OCI-LY7 (cell line): ENCODE data around the gene CMTM6. TPM values are rescaled to one million over a fixed set of nuclear protein-coding genes. Genes with fewer than 3 reads are reported as not detected.

Experiments used
- BruUV-seq: library from RNA; stranded (reverse); fragments of 400-500 nt; replicated peaks from 2 replicates; lab custom pipeline; 2021; lab: Mats Ljungman, UMichigan
- CTCF ChIA-PET: fragments of 300-600 bp; sonication (Branson Sonifier 250); formaldehyde crosslinking; loops from one replicate; lab custom pipeline; 2022; ENCODE audit warnings: antibody characterized with exemption; ENCODE audit not compliant: unreplicated experiment; lab: Charles Lee
- POLR2A ChIA-PET: fragments of 300-600 bp; sonication (Branson Sonifier 250); formaldehyde crosslinking; loops from one replicate; lab custom pipeline; 2022; ENCODE audit warnings: antibody characterized with exemption; lab: Charles Lee
- DNase-seq: peaks from one replicate; pipeline ENCODE4 v3.0.0-alpha.2; 2015; ENCODE audit warnings: low spot score
- H2AFZ ChIP-seq: fragments of 200-600 bp; sonication (generic), shearing (Covaris generic); 2 replicates; pipeline ENCODE4 v1.6.1; 2014; ENCODE audit warnings: mild to moderate bottlenecking, antibody characterized with exemption, low read length, moderate library complexity
- H3K27ac ChIP-seq: fragments of 200-600 bp; sonication (generic); 2 replicates; pipeline ENCODE4 v1.5.1; 2014; ENCODE audit warnings: mixed run types, low read depth, mild to moderate bottlenecking, moderate library complexity, low read length, inconsistent platforms; ENCODE audit not compliant: poor library complexity, severe bottlenecking
- H3K36me3 ChIP-seq: fragments of 200-600 bp; sonication (generic); 2 replicates; pipeline ENCODE4 v1.6.1; 2014; ENCODE audit warnings: mild to moderate bottlenecking, antibody characterized with exemption, low read length, moderate library complexity, mixed read lengths; ENCODE audit not compliant: insufficient read depth
- H3K4me1 ChIP-seq: fragments of 200-600 bp; sonication (generic); 2 replicates; pipeline ENCODE4 v1.5.1; 2014; ENCODE audit warnings: mild to moderate bottlenecking, low read length; ENCODE audit not compliant: insufficient read depth, poor library complexity, severe bottlenecking
- H3K4me2 ChIP-seq: fragments of 200-600 bp; sonication (generic); 2 replicates; pipeline ENCODE4 v1.6.1; 2014; ENCODE audit warnings: mild to moderate bottlenecking, low read length
- H3K4me3 ChIP-seq: fragments of 200-600 bp; sonication (generic); 2 replicates; pipeline ENCODE4 v1.5.1; 2014; ENCODE audit warnings: mild to moderate bottlenecking, low read depth, low read length; ENCODE audit not compliant: poor library complexity, severe bottlenecking
- H3K79me2 ChIP-seq: fragments of 200-600 bp; sonication (generic); 2 replicates; pipeline ENCODE4 v1.6.1; 2016; ENCODE audit warnings: low read depth, mild to moderate bottlenecking, low read length, moderate library complexity, mixed read lengths; ENCODE audit not compliant: insufficient read depth
- H3K9me2 ChIP-seq: fragments of 200-600 bp; sonication (generic); 2 replicates; pipeline ENCODE4 v1.6.1; 2016; ENCODE audit warnings: mild to moderate bottlenecking, low read length, mixed read lengths; ENCODE audit not compliant: insufficient read depth
- H3K9me3 ChIP-seq: fragments of 200-600 bp; sonication (generic); 2 replicates; pipeline ENCODE4 v1.6.1; 2014; ENCODE audit warnings: mild to moderate bottlenecking, mixed run types, low read length, mixed read lengths
- H4K20me1 ChIP-seq: fragments of 200-600 bp; sonication (generic); 2 replicates; pipeline ENCODE4 v1.6.1; 2014; ENCODE audit warnings: mild to moderate bottlenecking, antibody characterized with exemption, low read length, moderate library complexity, mixed read lengths; ENCODE audit not compliant: insufficient read depth
- CTCF ChIP-seq: fragments of 200-600 bp; sonication (generic); conservative IDR thresholded peaks from 2 replicates; pipeline ENCODE4 v1.5.1; 2014; ENCODE audit warnings: mild to moderate bottlenecking, antibody characterized with exemption, low read length, moderate library complexity, mixed read lengths
- EZH2phosphoT487 ChIP-seq: fragments of 200-600 bp; sonication (generic); IDR thresholded peaks from 2 replicates; pipeline ENCODE4 v1.6.1; 2018; ENCODE audit warnings: low read depth, borderline replicate concordance, mild to moderate bottlenecking, mixed run types, antibody characterized with exemption, low read length, moderate library complexity, mixed read lengths
- intact Hi-C: fragments of 100-400 bp; cut with micrococcal nuclease; formaldehyde crosslinking; loops from one replicate; pipeline ENCODE4 v1.10.0; 2022; ENCODE audit not compliant: unreplicated experiment
- total RNA-seq, 2 experiments: library from RNA; depleted of rRNA in 1 of 2; stranded (reverse); fragments of >200 nt in 1 of 2; shearing (Covaris generic) in 1 of 2; gene quantifications; 2 replicates each; pipeline ENCODE4 v1.2.3, GENCODE V29; 2014 to 2022

The CMTM6 gene
- total RNA-seq, 2 experiments from 2014 or later = 26.2 to 36.0 TPM

GRCh38 chr3:32437896-32438295 lies 64.8 kb downstream of the CMTM6 start:
- ChIA-PET POLR2A (interaction anchor here (0.7 to 10.0 kb wide), 10 partner anchors 9 to 483 kb away, joined by 3 to 101 read pairs (median 4); no protein-coding TSS in a partner anchor), CTCF (interaction anchor here (1.2 to 1.4 kb wide), 4 partner anchors 13 to 37 kb away, joined by 3 to 4 read pairs (median 4); no protein-coding TSS in a partner anchor)
- TF ChIP-seq CTCF (no peak), EZH2phosphoT487 (no peak)
- Histone ChIP-seq H2AFZ (no peak overlapping the region), H3K36me3 (peaks cover 5% of the 10 kb centered on the region), H3K79me2 (no peaks in the 10 kb centered on the region; the same call in 1 of the 2 replicates), H3K4me2 (peak overlapping the region; percentile 77), H3K4me1 (peaks cover 89% of the 10 kb centered on the region), H4K20me1 (no peaks in the 10 kb centered on the region), H3K27ac (peak overlapping the region; percentile 75), H3K9me2 (no peaks in the 10 kb centered on the region), H3K9me3 (no peaks in the 10 kb centered on the region), H3K4me3 (no peak overlapping the region)
- DNase-seq = peak; percentile 44
- BruUV-seq = no TSS peak
- intact Hi-C loops = loop anchor here (2.0 to 10.0 kb wide), 4 partner anchors 23 to 1833 kb away; partner anchors contain the start of genes CMTM7, STT3B and TGFBR2

GRCh38 chr3:32436816-32437189 lies 65.8 kb downstream of the CMTM6 start:
- no peaks in the 10 kb centered on the region for H3K9me3 ChIP-seq
- ChIA-PET POLR2A (interaction anchor here (0.6 to 10.0 kb wide), 3 partner anchors 14 to 353 kb away, joined by 5 to 101 read pairs (median 88); no protein-coding TSS in a partner anchor), CTCF (interaction anchor here (1.5 kb wide), 1 partner anchor 12 kb away, joined by 4 read pairs; no protein-coding TSS in a partner anchor)
- peak overlapping the region; percentile 24 for H3K27ac ChIP-seq
- peaks cover 99% of the 10 kb centered on the region for H3K4me1 ChIP-seq
- H3K9me2 ChIP-seq = no peaks in the 10 kb centered on the region
- TF ChIP-seq EZH2phosphoT487 (no peak), CTCF (no peak)
- DNase-seq = peak; percentile 75
- peak overlapping the region; percentile 61 for H3K4me2 ChIP-seq
- no peaks in the 10 kb centered on the region; the same call in 1 of the 2 replicates for H3K79me2 ChIP-seq
- no peak overlapping the region for H2AFZ ChIP-seq
- H4K20me1 ChIP-seq = no peaks in the 10 kb centered on the region
- no peak overlapping the region for H3K4me3 ChIP-seq
- no peaks in the 10 kb centered on the region for H3K36me3 ChIP-seq
- no TSS peak for BruUV-seq
- intact Hi-C loops = loop anchor here (10.0 kb wide), 2 partner anchors 902 to 1832 kb away; partner anchors contain the start of genes STT3B and TGFBR2
